H1 (cell line): ENCODE data around the gene FSCN2. TPM values are rescaled to one million over a fixed set of nuclear protein-coding genes. Genes with fewer than 3 reads are reported as not detected.

Experiments
- ASH2L ChIP-seq: fragments of 200-600, 300-600 bp; sonication (generic); IDR thresholded peaks from one replicate; pipeline ENCODE4 v1.7.1; 2017; ENCODE audit warnings: low read length
- FOSL1 ChIP-seq: IDR thresholded peaks from 2 replicates; pipeline ENCODE4 v1.6.1; 2011; ENCODE audit warnings: mild to moderate bottlenecking, low read depth, low read length, moderate library complexity; ENCODE audit not compliant: insufficient read depth
- GABPA ChIP-seq: IDR thresholded peaks from 2 replicates; pipeline ENCODE4 v1.6.1; 2011; ENCODE audit warnings: mild to moderate bottlenecking, low read length, moderate library complexity, borderline replicate concordance; ENCODE audit not compliant: insufficient read depth
- KDM4A ChIP-seq: IDR thresholded peaks from one replicate; pipeline ENCODE4 v1.7.1; 2012; ENCODE audit warnings: low read depth, mild to moderate bottlenecking, moderate library complexity, low read length, inconsistent platforms; ENCODE audit not compliant: severe bottlenecking
- MAX ChIP-seq: IDR thresholded peaks from 2 replicates; pipeline ENCODE4 v1.6.1; 2012; ENCODE audit warnings: inconsistent platforms
- RAD21 ChIP-seq, 2 experiments: IDR thresholded peaks in 1 of 2; conservative IDR thresholded peaks in 1 of 2; 2 replicates each; pipeline ENCODE4 v1.6.1; 2011; ENCODE audit warnings: low read depth in 2 of 2, low read length in 2 of 2, improper control_type of control experiment in 1 of 2, inconsistent platforms in 1 of 2, mild to moderate bottlenecking in 1 of 2, moderate library complexity in 1 of 2
- SAP30 ChIP-seq: fragments of 300-600 bp; sonication (generic); IDR thresholded peaks from 2 replicates; pipeline ENCODE4 v1.7.1; 2012; ENCODE audit warnings: low read length, moderate library complexity, mild to moderate bottlenecking, inconsistent platforms; ENCODE audit not compliant: insufficient read depth, insufficient replicate concordance
- TAF7 ChIP-seq: optimal IDR thresholded peaks from 2 replicates; pipeline ENCODE3; 2011; ENCODE audit warnings: low read depth, mild to moderate bottlenecking, inconsistent platforms, low read length, moderate library complexity, borderline replicate concordance
- TBP ChIP-seq: IDR thresholded peaks from 2 replicates; pipeline ENCODE4 v1.6.1; 2011; ENCODE audit warnings: low read depth, low read length, improper control_type of control experiment
- TEAD4 ChIP-seq: IDR thresholded peaks from 2 replicates; pipeline ENCODE4 v1.6.1; 2012; ENCODE audit warnings: low read depth, low read length, inconsistent platforms, mixed read lengths
- ZNF274 ChIP-seq: IDR thresholded peaks from 2 replicates; pipeline ENCODE4 v1.7.0; 2012; ENCODE audit warnings: low read length, borderline replicate concordance; ENCODE audit errors: extremely low read depth
- polyA plus RNA-seq, 7 experiments: library from polyadenylated mRNA; depleted of rRNA in 3 of 7; stranded (reverse) in 5 of 7; unstranded in 2 of 7; fragments of >200 nt in 5 of 7; fragments of 200-250 nt in 2 of 7; gene quantifications; 1 replicate in 5 of 7; 2 replicates in 1 of 7; 4 replicates in 1 of 7; pipeline versions ENCODE4 v1.2.1 to v1.2.3, GENCODE V29; 2011 to 2013; ENCODE audit warnings: missing spikeins in 2 of 7, mixed read lengths in 2 of 7
- total RNA-seq: library from RNA; stranded (reverse); fragmentation: NEBNext Ultra II Directional; extraction: Animal tissue kit (Norgen Biotek cat#: 25700); gene quantifications from 2 replicates; pipeline ENCODE4 v1.2.1, GENCODE V29; 2021
- TF ChIP-seq, protein P1 (sequence below), 3 experiments: IDR thresholded peaks; 1 replicate in 2 of 3; 2 replicates in 1 of 3; pipeline versions ENCODE4 v1.5.1 to v1.6.1; 2011; ENCODE audit warnings: low read length in 3 of 3, mild to moderate bottlenecking in 3 of 3, inconsistent platforms in 2 of 3, low read depth in 1 of 3, moderate library complexity in 1 of 3; ENCODE audit not compliant: insufficient read depth in 1 of 3; ENCODE audit errors: control extremely low read depth in 1 of 3

The FSCN2 gene
- total and polyA plus RNA-seq, 2 of the 8 experiments (the other 6 are each of a cell fraction or from before 2014, with no cell fraction given), result 0.18 to 0.30 TPM

GRCh38 chr17:81479175-81480071 lies 48.8 kb upstream of the FSCN2 start (continued):
- TF ChIP-seq, protein P1, sequence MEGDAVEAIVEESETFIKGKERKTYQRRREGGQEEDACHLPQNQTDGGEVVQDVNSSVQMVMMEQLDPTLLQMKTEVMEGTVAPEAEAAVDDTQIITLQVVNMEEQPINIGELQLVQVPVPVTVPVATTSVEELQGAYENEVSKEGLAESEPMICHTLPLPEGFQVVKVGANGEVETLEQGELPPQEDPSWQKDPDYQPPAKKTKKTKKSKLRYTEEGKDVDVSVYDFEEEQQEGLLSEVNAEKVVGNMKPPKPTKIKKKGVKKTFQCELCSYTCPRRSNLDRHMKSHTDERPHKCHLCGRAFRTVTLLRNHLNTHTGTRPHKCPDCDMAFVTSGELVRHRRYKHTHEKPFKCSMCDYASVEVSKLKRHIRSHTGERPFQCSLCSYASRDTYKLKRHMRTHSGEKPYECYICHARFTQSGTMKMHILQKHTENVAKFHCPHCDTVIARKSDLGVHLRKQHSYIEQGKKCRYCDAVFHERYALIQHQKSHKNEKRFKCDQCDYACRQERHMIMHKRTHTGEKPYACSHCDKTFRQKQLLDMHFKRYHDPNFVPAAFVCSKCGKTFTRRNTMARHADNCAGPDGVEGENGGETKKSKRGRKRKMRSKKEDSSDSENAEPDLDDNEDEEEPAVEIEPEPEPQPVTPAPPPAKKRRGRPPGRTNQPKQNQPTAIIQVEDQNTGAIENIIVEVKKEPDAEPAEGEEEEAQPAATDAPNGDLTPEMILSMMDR (IDR thresholded peaks at IDR 0.05; ENCODE audit: control extremely low read depth in 1 of 3, insufficient read depth in 1 of 3, low read depth in 1 of 3, low read length in 3 of 3), result no peak
- TF ChIP-seq SAP30 (no peak), ASH2L (no peak), ZNF274 (no peak), TEAD4 (no peak), MAX (no peak), KDM4A (no peak), GABPA (no peak), TBP (no peak), TAF7 (no peak), RAD21 (IDR thresholded peaks at IDR 0.05 in 1 of 2, conservative IDR thresholded peaks at IDR 0.05 in 1 of 2; ENCODE audit: low read depth in 2 of 2, low read length in 2 of 2) (no peak), FOSL1 (no peak)
